GM12878 (cell line): ENCODE results near the gene HOXC9. TPM values are rescaled to one million over a fixed set of nuclear protein-coding genes. Genes with fewer than 3 reads are reported as not detected.
A peak's percentile ranks its signal among the peaks of the same experiment; 100 is the strongest.

Experiments used
- ATAC-seq: fragments of 200-7000 bp; cut with Tn5 transposase; 3 replicates; pipeline ENCODE4 v1.9.1; 2020; ENCODE audit warnings: mild to moderate bottlenecking, moderate library complexity
- BruUV-seq: library from RNA; stranded (reverse); fragments of 400-500 nt; replicated peaks from 2 replicates; lab custom pipeline; 2021; lab: Mats Ljungman, UMichigan
- CTCF ChIA-PET: fragments of 300-600 bp; sonication (Branson Sonifier 250); formaldehyde crosslinking; extraction: SDS; loops from one replicate; lab custom pipeline; 2021; ENCODE audit warnings: inconsistent platforms; lab: Yijun Ruan, JAX
- POLR2A ChIA-PET: fragments of 350-600 bp; formaldehyde crosslinking; extraction: SDS; loops from one replicate; lab custom pipeline; 2021; ENCODE audit warnings: inconsistent platforms; lab: Charles Lee
- RAD21 ChIA-PET: fragments of 300-600 bp; sonication (Branson Sonifier 250); formaldehyde crosslinking; loops from one replicate; lab custom pipeline; 2023; ENCODE audit warnings: antibody characterized with exemption; ENCODE audit not compliant: unreplicated experiment; lab: Charles Lee
- SMC1A ChIA-PET: fragments of 300-600 bp; sonication (Branson Sonifier 250); formaldehyde crosslinking; loops from one replicate; lab custom pipeline; 2023; ENCODE audit not compliant: unreplicated experiment, uncharacterized antibody; lab: Charles Lee
- DNase-seq: peaks from one replicate; pipeline ENCODE4 v3.0.0-alpha.2; 2011; ENCODE audit warnings: low read depth, low spot score
- FAIRE-seq: peaks from 3 replicates; lab custom pipeline; 2011; peaks lifted over from hg19 to GRCh38; lab: Jason Lieb, UNC
- H2AFZ ChIP-seq: 2 replicates; pipeline ENCODE4 v1.6.0; 2011; ENCODE audit warnings: low read depth, low read length, control low read depth; ENCODE audit not compliant: control insufficient read depth
- H3K27ac ChIP-seq: 2 replicates; pipeline ENCODE4 v1.5.1; 2011; ENCODE audit warnings: control low read depth; ENCODE audit not compliant: control insufficient read depth, insufficient read depth
- H3K27me3 ChIP-seq, 2 experiments: replicated peaks in 1 of 2; 2 replicates each; pipeline versions ENCODE4 v1.6.0 to v1.6.1; 2011; ENCODE audit warnings: low read length in 1 of 2; ENCODE audit not compliant: control insufficient read depth in 2 of 2, insufficient read depth in 2 of 2
- H3K36me3 ChIP-seq, 2 experiments: 2 replicates each; pipeline ENCODE4 v1.5.1; 2011; ENCODE audit warnings: low read length in 1 of 2; ENCODE audit not compliant: control insufficient read depth in 2 of 2, insufficient read depth in 2 of 2
- H3K4me1 ChIP-seq: 2 replicates; pipeline ENCODE4 v1.6.1; 2011; ENCODE audit warnings: mild to moderate bottlenecking, low read length, moderate library complexity, mixed read lengths; ENCODE audit not compliant: control insufficient read depth, insufficient read depth
- H3K4me2 ChIP-seq: 2 replicates; pipeline ENCODE4 v1.6.0; 2011; ENCODE audit warnings: control low read depth; ENCODE audit not compliant: control insufficient read depth, insufficient read depth
- H3K4me3 ChIP-seq: fragments of 200-600 bp; sonication (generic); 2 replicates; pipeline ENCODE4 v1.5.1; 2016
- H3K79me2 ChIP-seq: 2 replicates; pipeline ENCODE4 v1.6.0; 2011; ENCODE audit warnings: low read length; ENCODE audit not compliant: control insufficient read depth, insufficient read depth
- H3K9ac ChIP-seq: 2 replicates; pipeline ENCODE4 v1.8.0; 2011; ENCODE audit warnings: low read length, control low read depth, mixed read lengths; ENCODE audit not compliant: control insufficient read depth, insufficient read depth
- H3K9me3 ChIP-seq: replicated peaks from 3 replicates; pipeline ENCODE4 v1.5.1; 2011; ENCODE audit warnings: mild to moderate bottlenecking, low read length; ENCODE audit not compliant: control insufficient read depth, insufficient read depth
- H4K20me1 ChIP-seq: 2 replicates; pipeline ENCODE4 v1.6.0; 2011; ENCODE audit not compliant: control insufficient read depth, insufficient read depth
- BMI1 ChIP-seq: fragments of 450-650 bp; IDR thresholded peaks from 2 replicates; pipeline ENCODE4 v1.6.1; 2016; ENCODE audit warnings: mild to moderate bottlenecking, moderate library complexity, borderline replicate concordance
- CHD4 ChIP-seq: fragments of 200-600 bp; sonication (generic); IDR thresholded peaks from 2 replicates; pipeline ENCODE4 v1.6.1; 2016; ENCODE audit warnings: mild to moderate bottlenecking
- JUND ChIP-seq: IDR thresholded peaks from 2 replicates; pipeline ENCODE4 v1.6.1; 2012; ENCODE audit warnings: low read depth, mild to moderate bottlenecking, low read length, improper control_type of control experiment, moderate library complexity
- NFIC ChIP-seq: IDR thresholded peaks from 2 replicates; pipeline ENCODE4 v1.6.1; 2012; ENCODE audit warnings: low read depth, mild to moderate bottlenecking, inconsistent platforms, low read length, moderate library complexity
- TCF3 ChIP-seq: IDR thresholded peaks from 2 replicates; pipeline ENCODE4 v1.6.1; 2012; ENCODE audit warnings: low read depth, mild to moderate bottlenecking, low read length, borderline replicate concordance; ENCODE audit not compliant: insufficient read depth
- ZBED1 ChIP-seq: IDR thresholded peaks from 2 replicates; pipeline ENCODE4 v1.6.1; 2016; ENCODE audit warnings: borderline replicate concordance
- WGBS: methylation state at CpG from one replicate; pipeline ENCODE4 v1.1.6; 2016; ENCODE audit warnings: low lambda C conversion rate; ENCODE audit not compliant: insufficient replicate concordance, insufficient coverage; ENCODE audit errors: missing lambda C conversion rate; 5-methylcytosine and 5-hydroxymethylcytosine counted together
- in situ Hi-C: fragments of 300-500 bp; cut with MboI; formaldehyde crosslinking; loops from 9 replicates; pipeline ENCODE4 v1.14.3; 2018; ENCODE audit warnings: mixed read lengths
- intact Hi-C: fragments of 100-400 bp; cut with micrococcal nuclease; formaldehyde crosslinking; loops from one replicate; pipeline ENCODE4 v1.14.2; 2022; ENCODE audit not compliant: unreplicated experiment
- polyA plus RNA-seq, 11 experiments: library from polyadenylated mRNA; depleted of rRNA in 4 of 11; unstranded in 6 of 11; stranded (reverse) in 5 of 11; fragments of >200 nt; fragmentation: Nextera tagmentation in 4 of 11; fragmentation: Illumina TruSeq in 1 of 11; extraction: Ambion mirVana in 4 of 11; extraction: Trizol in 1 of 11; gene quantifications; 1 replicate in 1 of 11; 2 replicates in 10 of 11; pipeline versions ENCODE4 v1.2.1 to v1.2.3, GENCODE V29; 2011 to 2016; ENCODE audit warnings: inconsistent platforms in 2 of 11, missing spikeins in 2 of 11, low read depth in 1 of 11
- total RNA-seq, 4 experiments: library from RNA; depleted of rRNA in 3 of 4; stranded (reverse); fragments of >200 nt in 3 of 4; fragmentation: Illumina TruSeq in 1 of 4; extraction: Trizol in 1 of 4; gene quantifications; 2 replicates each; pipeline versions ENCODE4 v1.2.1 to v1.2.3, GENCODE V29; 2013 to 2021
- TF ChIP-seq, protein P1 (sequence below): IDR thresholded peaks from 2 replicates; pipeline ENCODE4 v1.6.1; 2011; ENCODE audit warnings: borderline replicate concordance, low read depth, mild to moderate bottlenecking, moderate library complexity, low read length; ENCODE audit not compliant: insufficient read depth, poor library complexity, severe bottlenecking

Gene HOXC9
- total and polyA plus RNA-seq, 10 of the 15 experiments (the other 5 are each of a cell fraction or from before 2014, with no cell fraction given), result not detected

DNA sequence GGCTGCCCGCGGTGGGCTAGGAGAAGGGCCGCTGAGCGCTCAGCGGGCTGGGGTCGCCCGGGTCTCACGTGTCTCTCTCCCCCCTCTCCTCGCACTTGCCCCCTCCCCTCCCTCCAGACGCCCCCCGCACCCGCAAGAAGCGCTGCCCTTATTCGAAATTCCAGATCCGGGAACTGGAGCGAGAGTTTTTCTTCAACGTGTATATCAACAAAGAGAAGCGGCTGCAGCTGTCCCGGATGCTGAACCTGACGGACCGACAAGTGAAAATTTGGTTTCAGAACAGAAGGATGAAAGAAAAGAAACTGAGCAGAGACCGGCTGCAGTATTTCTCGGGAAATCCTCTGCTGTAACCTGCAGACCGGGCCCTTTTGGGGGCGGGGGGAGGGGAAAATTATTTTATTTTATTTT lies 24.9 kb upstream of the HOXC9 start:
- SMC1A ChIA-PET, result no interaction called here
- no peaks in the 10 kb centered on the region for H3K79me2 ChIP-seq
- ATAC-seq (no peak), FAIRE-seq (no peak)
- BruUV-seq, result no TSS peak
- in situ Hi-C loops, result no loop called here
- H4K20me1 ChIP-seq, result no peaks in the 10 kb centered on the region
- POLR2A ChIA-PET, result no interaction called here
- no peak overlapping the region for H3K9ac ChIP-seq
- peak overlapping the region; percentile 67 for H3K4me2 ChIP-seq
- H2AFZ ChIP-seq, result no peak overlapping the region
- CTCF ChIA-PET, result no interaction called here
- H3K27ac ChIP-seq, result no peak overlapping the region
- peak overlapping the region; percentile 34; the same call in 1 of the 2 replicates for H3K4me3 ChIP-seq
- H3K9me3 ChIP-seq, result no peaks in the 10 kb centered on the region; the same call in 1 of the 3 replicates
- TF ChIP-seq JUND, result no peak
- no peak for TF ChIP-seq ZBED1
- TF ChIP-seq CHD4, result no peak
- 0 out of 2 replicates have a peak, but pooled peaks have one; percentile 21 for TF ChIP-seq TCF3
- TF ChIP-seq, protein P1, sequence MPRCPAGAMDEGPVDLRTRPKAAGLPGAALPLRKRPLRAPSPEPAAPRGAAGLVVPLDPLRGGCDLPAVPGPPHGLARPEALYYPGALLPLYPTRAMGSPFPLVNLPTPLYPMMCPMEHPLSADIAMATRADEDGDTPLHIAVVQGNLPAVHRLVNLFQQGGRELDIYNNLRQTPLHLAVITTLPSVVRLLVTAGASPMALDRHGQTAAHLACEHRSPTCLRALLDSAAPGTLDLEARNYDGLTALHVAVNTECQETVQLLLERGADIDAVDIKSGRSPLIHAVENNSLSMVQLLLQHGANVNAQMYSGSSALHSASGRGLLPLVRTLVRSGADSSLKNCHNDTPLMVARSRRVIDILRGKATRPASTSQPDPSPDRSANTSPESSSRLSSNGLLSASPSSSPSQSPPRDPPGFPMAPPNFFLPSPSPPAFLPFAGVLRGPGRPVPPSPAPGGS, result no peak
- TF ChIP-seq NFIC, result no peak
- TF ChIP-seq BMI1, result no peak
- TF ChIP-seq, all 136 proteins: peak for 1
- Histone ChIP-seq H3K36me3 (no peaks in the 10 kb centered on the region), H3K4me1 (peaks cover 12% of the 10 kb centered on the region), H3K27me3 (peaks cover 24 to 33% of the 10 kb centered on the region in 2 experiments)
- 24% methylated on average over 8 of the region's 25 CpGs for WGBS
- intact Hi-C loops, result no loop called here
- DNase-seq, result no peak
- RAD21 ChIA-PET, result no interaction called here
